T-cell (primary cell): ENCODE measurements around the gene MBTD1. TPM values are rescaled to one million over a fixed set of nuclear protein-coding genes. Genes with fewer than 3 reads are reported as not detected.

ENCODE experiments used
- ATAC-seq, 4 experiments: fragments of 200-7000 bp in 3 of 4; fragments of 150-1000 bp in 1 of 4; cut with Tn5 transposase; replicated peaks in 1 of 4; 1 replicate in 3 of 4; 2 replicates in 1 of 4; pipeline ENCODE4 v1.10.0; 2021; ENCODE audit warnings: moderate library complexity in 3 of 4, mild to moderate bottlenecking in 2 of 4, moderate number of reproducible peaks in 1 of 4
- CTCF ChIA-PET, 2 donors: fragments of 300-600 bp; sonication (Branson Sonifier 250); formaldehyde crosslinking; loops; one replicate each; lab custom pipeline; 2022; ENCODE audit warnings: antibody characterized with exemption in 2 of 2; lab: Charles Lee
- POLR2A ChIA-PET, 2 donors: fragments of 300-600 bp; sonication (Branson Sonifier 250); formaldehyde crosslinking; loops; one replicate each; lab custom pipeline; 2022; ENCODE audit warnings: antibody characterized with exemption in 2 of 2; lab: Charles Lee
- DNase-seq, 35 experiments: peaks; one replicate each; pipeline versions ENCODE4 v3.0.0 to v3.0.0-alpha.2; 2013 to 2023
- H3K27ac ChIP-seq: one replicate; pipeline ENCODE4 v1.5.1; 2013; ENCODE audit warnings: low read length
- H3K27me3 ChIP-seq, 2 experiments: replicated peaks in 1 of 2; 1 replicate in 1 of 2; 2 replicates in 1 of 2; pipeline versions ENCODE4 v1.6.1 to v1.7.0; 2013; ENCODE audit warnings: low read length in 1 of 2, mixed read lengths in 1 of 2; ENCODE audit not compliant: control insufficient read depth in 2 of 2, insufficient read depth in 2 of 2; ENCODE audit errors: extremely low read depth in 1 of 2
- H3K36me3 ChIP-seq, 2 donors: 1 replicate in 1 of 2; 2 replicates in 1 of 2; pipeline versions ENCODE4 v1.6.1 to v1.7.0; 2013; ENCODE audit warnings: low read length in 1 of 2; ENCODE audit not compliant: control insufficient read depth in 2 of 2, insufficient read depth in 1 of 2; ENCODE audit errors: extremely low read depth in 1 of 2
- H3K4me1 ChIP-seq, 2 experiments: 1 replicate in 1 of 2; 2 replicates in 1 of 2; pipeline versions ENCODE4 v1.6.1 to v1.7.0; 2013; ENCODE audit warnings: low read length in 2 of 2, mixed read lengths in 1 of 2; ENCODE audit not compliant: insufficient read depth in 2 of 2, control insufficient read depth in 1 of 2; ENCODE audit errors: extremely low read depth in 1 of 2
- H3K4me3 ChIP-seq, 2 donors: 1 replicate in 1 of 2; 2 replicates in 1 of 2; pipeline versions ENCODE4 v1.5.1 to v1.7.0; 2013; ENCODE audit warnings: mild to moderate bottlenecking in 2 of 2, low read length in 1 of 2, moderate library complexity in 1 of 2; ENCODE audit not compliant: control insufficient read depth in 1 of 2; ENCODE audit errors: extremely low read depth in 1 of 2
- H3K9me3 ChIP-seq: 2 replicates; pipeline ENCODE4 v1.7.0; 2013
- H3K27ac Mint-ChIP-seq, 2 donors: one replicate each; pipeline ENCODE4 v1.8.0; 2020 to 2021; ENCODE audit warnings: mild to moderate bottlenecking in 2 of 2, mixed read lengths in 2 of 2
- H3K27me3 Mint-ChIP-seq, 2 donors: one replicate each; pipeline ENCODE4 v1.8.0; 2021 to 2022; ENCODE audit warnings: mixed read lengths in 2 of 2
- H3K36me3 Mint-ChIP-seq: one replicate; pipeline ENCODE4 v1.8.0; 2021; ENCODE audit warnings: mixed read lengths
- H3K4me1 Mint-ChIP-seq, 3 donors: one replicate each; pipeline ENCODE4 v1.8.0; 2020 to 2022; ENCODE audit warnings: mixed read lengths in 3 of 3, mild to moderate bottlenecking in 1 of 3
- H3K4me3 Mint-ChIP-seq, 3 donors: one replicate each; pipeline ENCODE4 v1.8.0; 2020 to 2022; ENCODE audit warnings: mild to moderate bottlenecking in 3 of 3, mixed read lengths in 3 of 3, moderate library complexity in 3 of 3
- H3K9me3 Mint-ChIP-seq, 3 donors: one replicate each; pipeline ENCODE4 v1.8.0; 2020 to 2022; ENCODE audit warnings: mixed read lengths in 3 of 3
- WGBS: methylation state at CpG from one replicate; pipeline ENCODE4 v1.1.5; 2013; ENCODE audit warnings: missing lambda C conversion rate; ENCODE audit not compliant: insufficient coverage; 5-methylcytosine and 5-hydroxymethylcytosine counted together
- total RNA-seq, 35 experiments: library from RNA in 6 of 35; stranded (reverse) in 6 of 35; fragments of 120-200 nt in 1 of 35; gene quantifications; one replicate each; pipeline versions ENCODE4 v1.2.1 to v1.2.4 and lab custom pipeline; 2013 to 2026

MBTD1 gene
- total RNA-seq, 5 donors from 2014 or later (not counting 1 experiment from before 2014, with no cell fraction given): 23.2 to 27.3 (median 24.7) TPM

- Histone ChIP-seq H3K4me1 (peaks cover 0 to 20% of the 10 kb centered on the region in 2 experiments), H3K9me3 (no peaks in the 10 kb centered on the region), H3K27ac (peak overlapping the region; percentile 72), H3K36me3 (peaks cover 9 to 18% of the 10 kb centered on the region in 2 donors), H3K27me3 (no peaks in the 10 kb centered on the region), H3K4me3 (peak overlapping the region; percentile 47 to 91)
- Mint-ChIP-seq H3K4me1 (peaks cover 18 to 29% (median 19%) of the 10 kb centered on the region in 3 donors), H3K9me3 (no peaks in the 10 kb centered on the region), H3K27ac (peak overlapping the region; percentile 94 to 96), H3K27me3 (no peaks in the 10 kb centered on the region), H3K36me3 (peaks cover 31% of the 10 kb centered on the region), H3K4me3 (peak overlapping the region; percentile 89 to 96 (median 91))
- ChIA-PET CTCF (interaction anchor here in 1 of 2 donors (1.3 kb wide), 2 partner anchors 9 to 12 kb away, joined by 4 to 5 read pairs; partner anchors contain the start of gene NME1), POLR2A (no interaction called here)
- DNase-seq (peak in 13 of 35 experiments; percentile 2 to 36 (median 9)), ATAC-seq (peak; percentile 2 to 22 (median 12))
- WGBS: 28% methylated on average over 21 of the region's 21 CpGs
Measured at GRCh38 chr17:51165680-51166197, 94.1 kb downstream of the MBTD1 start.

GRCh38 chr17:51164911-51165679 is 94.8 kb downstream of the MBTD1 start:
- H3K4me3 ChIP-seq: no peak overlapping the region
- Mint-ChIP-seq H3K9me3 (no peaks in the 10 kb centered on the region), H3K4me3 (peak overlapping the region; percentile 89 to 96 (median 91)), H3K4me1 (peaks cover 18 to 29% (median 19%) of the 10 kb centered on the region in 3 donors), H3K27me3 (no peaks in the 10 kb centered on the region), H3K27ac (peak overlapping the region; percentile 94 to 96), H3K36me3 (peaks cover 32% of the 10 kb centered on the region)
- H3K4me1 ChIP-seq: peaks cover 0 to 20% of the 10 kb centered on the region in 2 experiments
- ChIA-PET CTCF (interaction anchor here in 1 of 2 donors (0.9 to 1.3 kb wide), 2 partner anchors 12 to 165 kb away, joined by 3 to 4 read pairs; partner anchors contain the start of gene NME1), POLR2A (interaction anchor here in 1 of 2 donors (0.6 kb wide), 1 partner anchor 1413 kb away, joined by 4 read pairs; no protein-coding TSS in a partner anchor)
- peak overlapping the region; percentile 72 for H3K27ac ChIP-seq
- ATAC-seq: no peak
- 92% methylated on average over 15 of the region's 16 CpGs for WGBS
- H3K36me3 ChIP-seq: peaks cover 3 to 18% of the 10 kb centered on the region in 2 donors
- H3K9me3 ChIP-seq: no peaks in the 10 kb centered on the region
- DNase-seq: no peak
- no peaks in the 10 kb centered on the region for H3K27me3 ChIP-seq

- ATAC-seq (no peak), DNase-seq (no peak)
- Histone ChIP-seq H3K9me3 (no peaks in the 10 kb centered on the region), H3K4me3 (no peak overlapping the region), H3K27ac (no peak overlapping the region), H3K4me1 (peaks cover 0 to 8% of the 10 kb centered on the region in 2 experiments), H3K27me3 (no peaks in the 10 kb centered on the region), H3K36me3 (peaks cover 0 to 22% of the 10 kb centered on the region in 2 donors)
- CTCF ChIA-PET: no interaction called here
- Mint-ChIP-seq H3K27ac (no peak overlapping the region), H3K4me3 (no peak overlapping the region), H3K9me3 (no peaks in the 10 kb centered on the region), H3K27me3 (no peaks in the 10 kb centered on the region), H3K36me3 (peaks cover 29% of the 10 kb centered on the region), H3K4me1 (peaks cover 6 to 14% (median 9%) of the 10 kb centered on the region in 3 donors)
- no CpG with 5 or more reads among the region's 3 CpGs for WGBS
- POLR2A ChIA-PET: interaction anchor here in 1 of 2 donors (0.7 kb wide), 1 partner anchor 17 kb away, joined by 6 read pairs; no protein-coding TSS in a partner anchor
Measured at GRCh38 chr17:51161541-51161940, 98.3 kb downstream of the MBTD1 start.

- no peak overlapping the region for H3K4me3 ChIP-seq
- Mint-ChIP-seq H3K4me1 (peaks cover 5 to 7% (median 5%) of the 10 kb centered on the region in 3 donors), H3K27ac (no peak overlapping the region), H3K9me3 (no peaks in the 10 kb centered on the region), H3K27me3 (no peaks in the 10 kb centered on the region), H3K36me3 (peaks cover 29% of the 10 kb centered on the region), H3K4me3 (no peak overlapping the region)
- WGBS: 96% methylated on average over 2 of the region's 3 CpGs
- H3K27me3 ChIP-seq: no peaks in the 10 kb centered on the region
- ChIA-PET POLR2A (interaction anchor here in 1 of 2 donors (0.5 kb wide), 1 partner anchor 21 kb away, joined by 6 read pairs; no protein-coding TSS in a partner anchor), CTCF (no interaction called here)
- ATAC-seq (no peak), DNase-seq (no peak)
- H3K9me3 ChIP-seq: no peaks in the 10 kb centered on the region
- H3K36me3 ChIP-seq: peaks cover 0 to 24% of the 10 kb centered on the region in 2 donors
- H3K4me1 ChIP-seq: peaks cover under 1 to 5% of the 10 kb centered on the region in 2 experiments
- no peak overlapping the region for H3K27ac ChIP-seq
Measured at GRCh38 chr17:51159604-51160003, 100.2 kb downstream of the MBTD1 start.

- Histone ChIP-seq H3K27ac (no peak overlapping the region), H3K4me3 (no peak overlapping the region), H3K27me3 (no peaks in the 10 kb centered on the region), H3K36me3 (peaks cover 0 to 14% of the 10 kb centered on the region in 2 donors), H3K9me3 (no peaks in the 10 kb centered on the region), H3K4me1 (peaks cover 11 to 21% of the 10 kb centered on the region in 2 experiments)
- Mint-ChIP-seq H3K4me3 (peak overlapping the region in 1 of 3 donors; percentile 13), H3K4me1 (peaks cover 5 to 7% (median 5%) of the 10 kb centered on the region in 3 donors), H3K9me3 (no peaks in the 10 kb centered on the region), H3K27ac (peak overlapping the region in 1 of 2 donors; percentile 6), H3K36me3 (peaks cover 14% of the 10 kb centered on the region), H3K27me3 (no peaks in the 10 kb centered on the region)
- ChIA-PET CTCF (no interaction called here), POLR2A (no interaction called here)
- no CpG with 5 or more reads among the region's 8 CpGs for WGBS
- DNase-seq: no peak
- no peak for ATAC-seq
Measured at GRCh38 chr17:51155416-51155815, 104.4 kb downstream of the MBTD1 start.

- H3K4me1 Mint-ChIP-seq: peaks cover 5 to 7% (median 5%) of the 10 kb centered on the region in 3 donors
- no peaks in the 10 kb centered on the region for H3K9me3 ChIP-seq
- POLR2A ChIA-PET: interaction anchor here (0.5 to 0.7 kb wide), 4 partner anchors 15 to 458 kb away, joined by 3 to 6 read pairs (median 4); no protein-coding TSS in a partner anchor
- CTCF ChIA-PET: interaction anchor here in 1 of 2 donors (1.6 kb wide), 1 partner anchor 154 kb away, joined by 61 read pairs; no protein-coding TSS in a partner anchor
- H3K36me3 ChIP-seq: peaks cover 0 to 9% of the 10 kb centered on the region in 2 donors
- no peak overlapping the region for H3K27ac ChIP-seq
- no peak overlapping the region for H3K4me3 Mint-ChIP-seq
- H3K4me1 ChIP-seq: peaks cover 11 to 21% of the 10 kb centered on the region in 2 experiments
- H3K27ac Mint-ChIP-seq: no peak overlapping the region
- H3K36me3 Mint-ChIP-seq: peaks cover 6% of the 10 kb centered on the region
- ATAC-seq (no peak), DNase-seq (peak in 1 of 35 experiments; percentile 19)
- WGBS: 0% methylated on average over 1 of the region's 6 CpGs
- no peaks in the 10 kb centered on the region for H3K9me3 Mint-ChIP-seq
- H3K27me3 Mint-ChIP-seq: no peaks in the 10 kb centered on the region
- peak overlapping the region; percentile 87 to 90 for H3K4me3 ChIP-seq
- no peaks in the 10 kb centered on the region for H3K27me3 ChIP-seq
Measured at GRCh38 chr17:51154176-51154575, 105.7 kb downstream of the MBTD1 start.
